ENCODE data around the gene PRND. TPM values are rescaled to one million over a fixed set of nuclear protein-coding genes. Genes with fewer than 3 reads are reported as not detected.
"Not testable (repeated sequence)": the region's sequence is repeated elsewhere in the genome, so short reads cannot be mapped to it uniquely, and the experiment has no call there.

PRND gene
- total and polyA plus RNA-seq, 4 experiments from 2014 or later = 0.04 TPM; not detected in 3

GRCh38 chr20:4722993-4723392, 1.3 kb downstream of the PRND start:
- intact Hi-C loops (cut with micrococcal nuclease) = no loop called here
- ChIA-PET POLR2A (ENCODE audit: partially characterized antibody) (no interaction called here), CTCF (ENCODE audit: partially characterized antibody) (interaction anchor here (1.0 to 17.2 kb wide), 6 partner anchors 11 to 120 kb away, joined by 3 to 369 read pairs (median 4); no protein-coding TSS in a partner anchor)
- H3K4me1 ChIP-seq (ENCODE audit: insufficient read depth, low read length) = peaks cover 30% of the 10 kb centered on the region
- no peak overlapping the region for H3K4me3 ChIP-seq (ENCODE audit: low read length in 2 of 2)
- H3K27ac ChIP-seq (ENCODE audit: low read depth, low read length) = no peak overlapping the region
- Mint-ChIP-seq H3K27ac (no peak overlapping the region), H3K4me1 (peaks cover 12 to 20% (median 16%) of the 10 kb centered on the region in 4 donors), H3K36me3 (no peaks in the 10 kb centered on the region), H3K27me3 (no peaks in the 10 kb centered on the region), H3K9me3 (peaks cover 0 to 2% (median 0%) of the 10 kb centered on the region in 8 donors), H3K4me3 (no peak overlapping the region)
- H3K36me3 ChIP-seq (ENCODE audit: insufficient read depth, low read length) = no peaks in the 10 kb centered on the region
- DNase-seq = no peak
- no peaks in the 10 kb centered on the region for H3K27me3 ChIP-seq (ENCODE audit: insufficient read depth, low read length)
- no peaks in the 10 kb centered on the region for H3K9me3 ChIP-seq (ENCODE audit: control insufficient read depth in 1 of 2, low read length in 2 of 2)

DNA sequence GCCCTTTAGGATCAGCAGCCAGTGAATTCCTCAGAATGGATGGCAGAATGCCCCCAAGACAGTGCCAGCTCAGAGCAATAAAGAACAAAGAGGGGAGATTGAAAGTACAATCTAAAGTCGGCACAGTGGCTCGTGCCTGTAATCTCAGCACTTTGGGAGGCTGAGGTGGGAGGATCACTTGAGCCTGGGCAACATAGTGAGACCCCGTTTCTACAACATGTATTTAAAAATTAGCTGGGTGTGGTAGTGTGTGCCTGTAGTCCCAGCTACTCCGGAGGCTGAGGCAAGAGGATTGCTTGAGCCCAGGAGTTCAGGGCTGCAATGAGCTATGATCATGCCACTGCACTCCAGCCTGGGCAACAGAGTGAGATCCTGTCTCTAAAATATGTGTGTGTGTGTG, 1.8 kb downstream of the PRND start:
- H3K27ac Mint-ChIP-seq; DNase-seq; H3K27ac ChIP-seq (ENCODE audit: low read depth, low read length); H3K36me3 ChIP-seq (ENCODE audit: insufficient read depth, low read length); intact Hi-C loops (cut with micrococcal nuclease); POLR2A ChIA-PET (ENCODE audit: partially characterized antibody); H3K9me3 Mint-ChIP-seq; H3K4me3 ChIP-seq (ENCODE audit: low read length in 2 of 2); H3K27me3 Mint-ChIP-seq; H3K27me3 ChIP-seq (ENCODE audit: insufficient read depth, low read length); H3K4me3 Mint-ChIP-seq; H3K9me3 ChIP-seq (ENCODE audit: control insufficient read depth in 1 of 2, low read length in 2 of 2); H3K36me3 Mint-ChIP-seq: not testable (repeated sequence)
- peaks cover 30% of the 10 kb centered on the region for H3K4me1 ChIP-seq (ENCODE audit: insufficient read depth, low read length)
- H3K4me1 Mint-ChIP-seq = peaks cover 12 to 20% (median 16%) of the 10 kb centered on the region in 4 donors
- CTCF ChIA-PET (ENCODE audit: partially characterized antibody) = interaction anchor here (1.4 to 17.2 kb wide), 4 partner anchors 10 to 121 kb away, joined by 3 to 369 read pairs (median 11); no protein-coding TSS in a partner anchor

- Mint-ChIP-seq H3K4me1 (peaks cover 12 to 20% (median 16%) of the 10 kb centered on the region in 4 donors), H3K36me3 (no peaks in the 10 kb centered on the region), H3K27me3 (no peaks in the 10 kb centered on the region), H3K27ac (no peak overlapping the region), H3K4me3 (no peak overlapping the region), H3K9me3 (no peaks in the 10 kb centered on the region)
- CTCF ChIA-PET (ENCODE audit: partially characterized antibody) = interaction anchor here (1.2 to 17.2 kb wide), 4 partner anchors 8 to 113 kb away, joined by 3 to 369 read pairs (median 11); no protein-coding TSS in a partner anchor
- intact Hi-C loops (cut with micrococcal nuclease) = no loop called here
- Histone ChIP-seq H3K36me3 (ENCODE audit: insufficient read depth, low read length) (no peaks in the 10 kb centered on the region), H3K27ac (ENCODE audit: low read depth, low read length) (no peak overlapping the region), H3K27me3 (ENCODE audit: insufficient read depth, low read length) (no peaks in the 10 kb centered on the region), H3K9me3 (ENCODE audit: control insufficient read depth in 1 of 2, low read length in 2 of 2) (no peaks in the 10 kb centered on the region), H3K4me3 (ENCODE audit: low read length in 2 of 2) (no peak overlapping the region), H3K4me1 (ENCODE audit: insufficient read depth, low read length) (peaks cover 30% of the 10 kb centered on the region)
- POLR2A ChIA-PET (ENCODE audit: partially characterized antibody) = interaction anchor here (0.6 kb wide), 1 partner anchor 41 kb away, joined by 3 read pairs; no protein-coding TSS in a partner anchor
- DNase-seq = no peak
Observed at GRCh38 chr20:4724459-4725262, 3.0 kb downstream of the PRND start.

DNA sequence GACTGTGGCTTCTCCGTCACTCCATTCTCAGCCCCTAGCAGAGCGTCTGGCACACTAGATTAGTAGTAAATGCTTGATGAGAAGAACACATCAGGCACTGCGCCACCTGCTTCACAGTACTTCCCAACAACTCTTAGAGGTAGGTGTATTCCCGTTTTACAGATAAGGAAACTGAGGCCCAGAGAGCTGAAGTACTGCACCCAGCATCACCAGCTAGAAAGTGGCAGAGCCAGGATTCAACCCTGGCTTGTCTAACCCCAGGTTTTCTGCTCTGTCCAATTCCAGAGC, 3.5 kb downstream of the PRND start:
- Mint-ChIP-seq H3K36me3 (no peaks in the 10 kb centered on the region), H3K4me1 (peaks cover 12 to 20% (median 16%) of the 10 kb centered on the region in 4 donors), H3K4me3 (no peak overlapping the region), H3K27me3 (no peaks in the 10 kb centered on the region), H3K27ac (no peak overlapping the region), H3K9me3 (no peaks in the 10 kb centered on the region)
- intact Hi-C loops (cut with micrococcal nuclease) = no loop called here
- Histone ChIP-seq H3K4me1 (ENCODE audit: insufficient read depth, low read length) (peaks cover 29% of the 10 kb centered on the region), H3K36me3 (ENCODE audit: insufficient read depth, low read length) (no peaks in the 10 kb centered on the region), H3K4me3 (ENCODE audit: low read length in 2 of 2) (no peak overlapping the region), H3K27me3 (ENCODE audit: insufficient read depth, low read length) (no peaks in the 10 kb centered on the region), H3K9me3 (ENCODE audit: control insufficient read depth in 1 of 2, low read length in 2 of 2) (no peaks in the 10 kb centered on the region), H3K27ac (ENCODE audit: low read depth, low read length) (no peak overlapping the region)
- no peak for DNase-seq
- ChIA-PET POLR2A (ENCODE audit: partially characterized antibody) (interaction anchor here (0.6 kb wide), 1 partner anchor 41 kb away, joined by 3 read pairs; no protein-coding TSS in a partner anchor), CTCF (ENCODE audit: partially characterized antibody) (interaction anchor here (1.2 to 17.2 kb wide), 5 partner anchors 9 to 114 kb away, joined by 3 to 369 read pairs (median 5); no protein-coding TSS in a partner anchor)

DNA sequence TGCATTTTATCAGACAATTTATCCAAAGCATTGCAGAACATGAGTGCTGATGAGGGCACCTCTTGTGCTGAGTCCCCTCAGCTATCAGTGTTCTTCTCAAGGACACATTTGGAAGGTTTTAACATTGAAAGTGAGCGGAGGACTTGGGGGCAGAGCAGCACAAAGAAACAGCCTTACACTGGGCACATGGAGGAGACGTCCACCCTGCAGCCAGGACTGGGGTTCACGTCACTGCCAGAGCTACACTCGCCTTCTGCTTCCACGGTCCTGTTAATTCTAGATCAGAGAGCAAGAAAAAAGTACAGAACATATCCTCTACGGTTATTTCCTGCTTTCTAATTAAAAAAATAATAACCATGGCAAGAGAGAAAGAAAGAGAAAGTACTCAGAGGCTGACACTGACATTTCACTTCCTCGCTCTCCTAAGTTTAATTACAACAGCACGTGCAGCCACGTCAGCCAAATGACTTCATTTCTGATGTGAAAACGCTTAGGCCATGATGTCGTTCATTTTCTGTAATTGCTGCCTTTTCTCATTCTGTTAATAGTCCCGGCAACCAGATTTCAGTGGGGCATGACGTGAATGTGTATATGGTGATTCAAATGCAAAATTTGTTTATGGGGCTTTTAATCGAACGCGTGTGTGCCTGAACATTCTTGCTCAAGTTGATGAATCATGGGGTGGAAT, 5.1 kb downstream of the PRND start:
- CTCF ChIA-PET (ENCODE audit: partially characterized antibody) = interaction anchor here (1.2 to 17.2 kb wide), 4 partner anchors 11 to 374 kb away, joined by 3 to 369 read pairs (median 8); no protein-coding TSS in a partner anchor
- H3K9me3 ChIP-seq (ENCODE audit: control insufficient read depth in 1 of 2, low read length in 2 of 2) = no peaks in the 10 kb centered on the region

DNA sequence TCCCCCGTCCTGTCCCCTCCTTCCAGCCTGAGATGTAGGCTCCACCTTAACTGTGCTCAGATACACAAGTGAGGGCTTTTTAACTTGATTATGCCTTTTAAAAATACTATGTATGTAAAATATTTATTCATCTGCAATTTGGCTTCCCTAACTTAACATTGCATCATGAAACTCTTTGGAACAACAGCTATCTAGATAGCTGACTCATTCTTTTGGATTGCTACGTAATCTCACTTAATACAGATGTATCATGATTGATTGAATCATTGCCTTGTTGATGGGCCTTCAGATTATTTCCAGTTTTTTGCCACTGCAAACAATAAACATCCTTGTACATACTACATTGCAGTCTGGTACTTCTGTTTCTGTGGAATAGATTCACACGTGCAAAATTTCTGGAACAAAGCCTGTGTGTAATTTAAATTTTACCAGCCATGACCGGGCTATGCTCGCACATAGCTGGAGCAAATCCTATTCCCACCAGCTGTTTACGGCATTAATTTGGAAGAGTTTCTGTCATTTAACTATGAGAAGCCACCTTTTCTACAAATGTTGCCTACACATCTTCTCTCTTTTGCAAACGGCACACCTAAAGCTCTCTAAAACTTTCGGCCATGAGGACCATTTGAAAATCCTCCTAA, 6.5 kb downstream of the PRND start:
- H3K36me3 Mint-ChIP-seq = no peaks in the 10 kb centered on the region
- peaks cover 20% of the 10 kb centered on the region for H3K4me1 ChIP-seq (ENCODE audit: insufficient read depth, low read length)
- H3K4me1 Mint-ChIP-seq = peaks cover 8 to 11% (median 9%) of the 10 kb centered on the region in 4 donors
- intact Hi-C loops (cut with micrococcal nuclease) = no loop called here
- no peaks in the 10 kb centered on the region for H3K9me3 ChIP-seq (ENCODE audit: control insufficient read depth in 1 of 2, low read length in 2 of 2)
- no peak overlapping the region for H3K27ac ChIP-seq (ENCODE audit: low read depth, low read length)
- no peaks in the 10 kb centered on the region for H3K27me3 ChIP-seq (ENCODE audit: insufficient read depth, low read length)
- DNase-seq = no peak
- no peaks in the 10 kb centered on the region for H3K9me3 Mint-ChIP-seq
- H3K4me3 Mint-ChIP-seq = peak overlapping the region in 1 of 8 donors; percentile 32
- H3K4me3 ChIP-seq (ENCODE audit: low read length in 2 of 2) = no peak overlapping the region
- ChIA-PET POLR2A (ENCODE audit: partially characterized antibody) (no interaction called here), CTCF (ENCODE audit: partially characterized antibody) (interaction anchor here (1.0 to 17.2 kb wide), 3 partner anchors 9 to 117 kb away, joined by 3 to 369 read pairs (median 10); no protein-coding TSS in a partner anchor)
- H3K36me3 ChIP-seq (ENCODE audit: insufficient read depth, low read length) = no peaks in the 10 kb centered on the region
- peaks cover 7 to 8% of the 10 kb centered on the region in 2 donors for H3K27me3 Mint-ChIP-seq
- H3K27ac Mint-ChIP-seq = peak overlapping the region in 1 of 7 donors; percentile 32

More for the DNA sequence above, 5.1 kb downstream of the PRND start:
- peaks cover 8 to 11% (median 9%) of the 10 kb centered on the region in 4 donors for H3K4me1 Mint-ChIP-seq
- peak overlapping the region; percentile 49 to 96 (median 88) for H3K27ac Mint-ChIP-seq
- H3K36me3 Mint-ChIP-seq = no peaks in the 10 kb centered on the region
- Histone ChIP-seq H3K27ac (ENCODE audit: low read depth, low read length) (peak overlapping the region; percentile 30), H3K4me3 (ENCODE audit: low read length in 2 of 2) (peak overlapping the region in 1 of 2 donors; percentile 29), H3K4me1 (ENCODE audit: insufficient read depth, low read length) (peaks cover 20% of the 10 kb centered on the region), H3K27me3 (ENCODE audit: insufficient read depth, low read length) (no peaks in the 10 kb centered on the region), H3K36me3 (ENCODE audit: insufficient read depth, low read length) (no peaks in the 10 kb centered on the region)
- intact Hi-C loops (cut with micrococcal nuclease) = no loop called here
- no peaks in the 10 kb centered on the region for H3K27me3 Mint-ChIP-seq
- peak overlapping the region; percentile 51 to 82 (median 78) for H3K4me3 Mint-ChIP-seq
- DNase-seq = peak; percentile 51 to 78 (median 63)
- POLR2A ChIA-PET (ENCODE audit: partially characterized antibody) = interaction anchor here (1.9 kb wide), 1 partner anchor 113 kb away, joined by 4 read pairs; no protein-coding TSS in a partner anchor
- no peaks in the 10 kb centered on the region for H3K9me3 Mint-ChIP-seq

Measured in CD4-positive, alpha-beta memory T cell (primary cell).